ENCODE results near the gene PDGFA.

PDGFA gene

GRCh38 chr7:517774-518629, 1.6 kb downstream of the PDGFA start:
- DNase-seq (ENCODE audit: low read depth in 2 of 2) = no peak

- DNase-seq (ENCODE audit: low read depth in 2 of 2) = no peak
These were observed 2.8 kb downstream of the PDGFA start for GRCh38 chr7:516606-517456.

GRCh38 chr7:516216-516605, 3.4 kb downstream of the PDGFA start:
- DNase-seq (ENCODE audit: low read depth in 2 of 2) = no peak

- DNase-seq (ENCODE audit: low read depth in 2 of 2) = no peak
These were observed 4.0 kb downstream of the PDGFA start for GRCh38 chr7:515628-516027.

GRCh38 chr7:514651-515598, 4.7 kb downstream of the PDGFA start:
- no peak for DNase-seq (ENCODE audit: low read depth in 2 of 2)

GRCh38 chr7:514242-514641, 5.4 kb downstream of the PDGFA start:
- no peak for DNase-seq (ENCODE audit: low read depth in 2 of 2)

GRCh38 chr7:513521-514166, 6.0 kb downstream of the PDGFA start:
- no peak for DNase-seq (ENCODE audit: low read depth in 2 of 2)

- no peak for DNase-seq (ENCODE audit: low read depth in 2 of 2)
These were observed 6.9 kb downstream of the PDGFA start for GRCh38 chr7:512541-513311.

- no peak for DNase-seq (ENCODE audit: low read depth in 2 of 2)
These were observed 7.5 kb downstream of the PDGFA start for GRCh38 chr7:512146-512510.

- DNase-seq (ENCODE audit: low read depth in 2 of 2) = no peak
These were observed 8.0 kb downstream of the PDGFA start for GRCh38 chr7:511476-512145.

GRCh38 chr7:510782-511281, 8.8 kb downstream of the PDGFA start:
- no peak for DNase-seq (ENCODE audit: low read depth in 2 of 2)

- DNase-seq (ENCODE audit: low read depth in 2 of 2) = no peak
These were observed 9.5 kb downstream of the PDGFA start for GRCh38 chr7:510131-510481.

- DNase-seq (ENCODE audit: low read depth in 2 of 2) = no peak
These were observed 10.1 kb downstream of the PDGFA start for GRCh38 chr7:509426-510130.

GRCh38 chr7:508461-509170, 11.0 kb downstream of the PDGFA start:
- no peak for DNase-seq (ENCODE audit: low read depth in 2 of 2)

- no peak for DNase-seq (ENCODE audit: low read depth in 2 of 2)
These were observed 11.9 kb downstream of the PDGFA start for GRCh38 chr7:507623-508300.

- no peak for DNase-seq (ENCODE audit: low read depth in 2 of 2)
These were observed 12.6 kb downstream of the PDGFA start for GRCh38 chr7:506921-507622.

- DNase-seq (ENCODE audit: low read depth in 2 of 2) = no peak
These were observed 13.2 kb downstream of the PDGFA start for GRCh38 chr7:506391-506831.
